Measurements from ENCODE around the gene GAST.

GRCh38 chr17:41736983-41737679 is 25.0 kb downstream of the GAST start:
- no peak for TF ChIP-seq CTCF (IDR thresholded peaks at IDR 0.05)
- TF ChIP-seq EP300 (IDR thresholded peaks at IDR 0.05; ENCODE audit: low read depth) = no peak
- no peak for TF ChIP-seq POLR2A (IDR thresholded peaks at IDR 0.05)
- no peak for TF ChIP-seq POLR2AphosphoS5 (IDR thresholded peaks at IDR 0.05)

All from transverse colon (tissue), 4 donors.